ENCODE results near the gene ORC3. TPM values are rescaled to one million over a fixed set of nuclear protein-coding genes. Genes with fewer than 3 reads are reported as not detected.

Gene ORC3
- polyA plus RNA-seq, 3 donors = 41.0 to 46.0 (median 42.5) TPM

Other genes starting within 250 kb of the ORC3 start
- 1 to 10 TPM; 2.7 to 3.5 (median 3.3) TPM for gene C6orf163, start 245.3 kb upstream of the ORC3 start, polyA plus RNA-seq (ENCODE audit: insufficient read length in 3 of 3)
- gene CFAP206, start 182.2 kb upstream of the ORC3 start, polyA plus RNA-seq (ENCODE audit: insufficient read length in 3 of 3) = 1 to 10 TPM; 3.3 to 4.6 (median 4.1) TPM
- gene SLC35A1, start 117.2 kb upstream of the ORC3 start, polyA plus RNA-seq (ENCODE audit: insufficient read length in 3 of 3) = 10 to 100 TPM; 44.8 to 51.3 (median 47.9) TPM
- gene RARS2, start 148 bp upstream of the ORC3 start, polyA plus RNA-seq (ENCODE audit: insufficient read length in 3 of 3) = 10 to 100 TPM; 54.4 to 60.1 (median 58.9) TPM
- gene AKIRIN2, start 112.1 kb downstream of the ORC3 start, polyA plus RNA-seq (ENCODE audit: insufficient read length in 3 of 3) = 10 to 100 TPM; 67.7 to 69.8 (median 69.6) TPM

Data from right renal cortex interstitium (tissue), 3 donors.